CD4-positive, alpha-beta T cell treated with Interleukin-17A for 4 hours (primary cell): Measurements from ENCODE around the gene SPINK13.

Experiments used
- DNase-seq: peaks from one replicate; pipeline ENCODE4 v3.0.0-alpha.2; 2020; ENCODE audit warnings: mixed read lengths

Gene SPINK13

GRCh38 chr5:148314187-148314586 lies 45.6 kb downstream of the SPINK13 start:
- no peak for DNase-seq

DNA sequence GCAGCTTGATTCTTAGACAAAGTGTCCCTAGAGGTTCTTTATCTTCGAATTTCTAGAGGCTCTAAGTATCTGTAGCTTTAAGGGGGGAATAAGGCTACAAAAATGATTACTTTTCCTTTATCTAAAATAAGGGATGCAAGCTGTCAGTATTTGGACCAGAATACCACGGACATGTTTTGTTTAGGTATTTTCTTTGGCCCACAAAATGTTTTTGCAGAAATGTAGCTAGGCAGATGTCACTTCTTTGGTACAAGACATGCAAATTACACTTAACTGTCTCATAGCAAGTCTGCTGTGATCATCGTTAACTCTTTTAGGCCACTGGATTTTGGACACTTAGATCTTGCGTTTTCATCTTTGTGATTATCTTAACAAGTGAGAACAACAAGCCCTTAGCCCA lies 46.1 kb downstream of the SPINK13 start:
- no peak for DNase-seq

DNA sequence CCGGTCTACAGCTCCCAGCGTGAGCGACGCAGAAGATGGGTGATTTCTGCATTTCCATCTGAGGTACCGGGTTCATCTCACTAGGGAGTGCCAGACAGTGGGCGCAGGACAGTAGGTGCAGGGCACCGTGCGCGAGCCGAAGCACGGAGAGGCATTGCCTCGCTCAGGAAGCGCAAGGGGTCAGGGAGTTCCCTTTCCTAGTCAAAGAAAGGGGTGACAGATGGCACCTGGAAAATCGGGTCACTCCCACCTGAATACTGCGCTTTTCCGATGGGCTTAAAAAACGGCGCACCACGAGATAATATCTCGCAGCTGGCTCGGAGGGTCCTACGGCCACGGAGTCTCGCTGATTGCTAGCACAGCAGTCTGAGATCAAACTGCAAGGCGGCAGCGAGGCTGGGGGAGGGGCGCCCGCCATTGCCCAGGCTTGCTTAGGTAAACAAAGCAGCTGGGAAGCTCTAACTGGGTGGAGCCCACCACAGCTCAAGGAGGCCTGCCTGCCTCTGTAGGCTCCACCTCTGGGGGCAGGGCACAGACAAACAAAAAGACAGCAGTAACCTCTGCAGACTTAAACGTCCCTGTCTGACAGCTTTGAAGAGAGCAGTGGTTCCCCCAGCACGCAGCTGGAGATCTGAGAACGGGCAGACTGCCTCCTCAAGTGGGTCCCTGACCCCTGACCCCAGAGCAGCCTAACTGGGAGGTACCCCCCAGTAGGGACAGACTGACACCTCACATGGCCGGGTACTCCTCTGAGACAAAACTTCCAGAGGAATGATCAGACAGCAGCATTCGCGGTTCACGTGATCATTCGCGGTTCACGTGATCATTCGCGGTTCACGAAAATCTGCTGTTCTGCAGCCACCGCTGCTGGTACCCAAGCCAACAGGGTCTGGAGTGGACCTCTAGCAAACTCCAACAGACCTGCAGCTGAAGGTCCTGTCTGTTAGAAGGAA lies 51.7 kb downstream of the SPINK13 start:
- peak; percentile 4 for DNase-seq

DNA sequence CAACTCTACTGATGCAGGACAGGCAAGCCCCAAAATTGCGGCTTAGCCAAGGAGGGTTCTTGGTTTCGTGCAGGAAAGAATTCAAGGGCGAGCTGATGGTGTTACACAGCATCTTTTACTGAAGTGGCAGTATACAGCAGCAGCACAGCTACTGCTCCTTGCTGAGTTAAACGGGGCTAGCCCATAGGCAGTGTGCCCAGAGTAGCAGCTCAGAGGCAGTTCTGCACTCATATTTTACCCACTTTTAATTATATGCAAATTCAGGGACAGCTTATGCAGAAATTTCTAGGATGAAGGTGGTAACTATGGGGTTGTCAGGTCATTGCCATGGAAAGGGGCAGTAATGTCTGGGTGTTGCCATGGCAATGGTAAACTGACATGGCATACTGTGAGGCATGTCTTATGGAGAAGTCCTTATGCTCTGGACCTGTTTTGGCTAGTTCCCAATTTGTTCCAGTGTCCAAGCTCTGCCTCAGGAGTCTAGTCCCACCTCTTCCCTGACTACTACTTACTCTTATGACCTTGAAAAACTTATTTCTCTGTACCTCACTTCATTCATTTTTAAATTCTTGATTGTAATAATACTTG lies 64.8 kb downstream of the SPINK13 start:
- DNase-seq: no peak

- DNase-seq: no peak
Observed at GRCh38 chr5:148335259-148335658, 66.7 kb downstream of the SPINK13 start, which contains the start of gene SPINK9. Gene SPINK9 (plus strand): TSS chr5:148335559. CDS start chr5:148335614, 55 bp downstream.
